Caco-2 (cell line): ENCODE data around the gene DNLZ. TPM values are rescaled to one million over a fixed set of nuclear protein-coding genes. Genes with fewer than 3 reads are reported as not detected.

Source experiments
- BruUV-seq: library from RNA; stranded (reverse); fragments of 400-500 nt; replicated peaks from 2 replicates; lab custom pipeline; 2021; lab: Mats Ljungman, UMichigan
- CTCF ChIA-PET: fragments of 300-600 bp; sonication (Branson Sonifier 250); formaldehyde crosslinking; loops from one replicate; lab custom pipeline; 2022; ENCODE audit warnings: antibody characterized with exemption; lab: Charles Lee
- POLR2A ChIA-PET: fragments of 300-600 bp; sonication (Branson Sonifier 250); formaldehyde crosslinking; loops from one replicate; lab custom pipeline; 2022; ENCODE audit warnings: antibody characterized with exemption; lab: Charles Lee
- DNase-seq, 2 experiments: peaks; one replicate each; pipeline versions ENCODE4 v3.0.0 to v3.0.0-alpha.2; 2020 to 2022
- H3K27me3 ChIP-seq: replicated peaks from 2 replicates; pipeline ENCODE4 v1.6.0; 2011; ENCODE audit warnings: low read length; ENCODE audit not compliant: control insufficient read depth, insufficient read depth
- H3K36me3 ChIP-seq: 2 replicates; pipeline ENCODE4 v1.5.1; 2011; ENCODE audit warnings: low read length; ENCODE audit not compliant: control insufficient read depth, insufficient read depth
- H3K4me1 ChIP-seq: fragments of 250-450 bp; sonication (Bioruptor Pico); 2 replicates; pipeline ENCODE4 v1.5.1; 2020; ENCODE audit warnings: mild to moderate bottlenecking
- H3K4me3 ChIP-seq: 2 replicates; pipeline ENCODE4 v1.5.1; 2011; ENCODE audit warnings: low read depth, mild to moderate bottlenecking, control low read depth, low read length
- H3K9me3 ChIP-seq: fragments of 250-450 bp; sonication (Bioruptor Pico); 2 replicates; pipeline ENCODE4 v1.5.1; 2020; ENCODE audit warnings: mild to moderate bottlenecking, moderate library complexity
- H3K27ac Mint-ChIP-seq: one replicate; pipeline ENCODE4 v1.8.0; 2022; ENCODE audit warnings: mixed read lengths; ENCODE audit not compliant: unreplicated experiment
- H3K27me3 Mint-ChIP-seq: one replicate; pipeline ENCODE4 v1.8.0; 2022; ENCODE audit warnings: mixed read lengths; ENCODE audit not compliant: insufficient read depth, unreplicated experiment
- H3K36me3 Mint-ChIP-seq: one replicate; pipeline ENCODE4 v1.8.0; 2022; ENCODE audit warnings: mild to moderate bottlenecking, mixed read lengths; ENCODE audit not compliant: insufficient read depth, unreplicated experiment
- H3K4me1 Mint-ChIP-seq: one replicate; pipeline ENCODE4 v1.8.0; 2022; ENCODE audit warnings: low read depth, mixed read lengths; ENCODE audit not compliant: unreplicated experiment
- H3K4me3 Mint-ChIP-seq: one replicate; pipeline ENCODE4 v1.8.0; 2022; ENCODE audit warnings: mild to moderate bottlenecking, moderate library complexity, mixed read lengths; ENCODE audit not compliant: unreplicated experiment
- H3K9me3 Mint-ChIP-seq: one replicate; pipeline ENCODE4 v1.8.0; 2022; ENCODE audit warnings: mixed read lengths; ENCODE audit not compliant: unreplicated experiment
- intact Hi-C: fragments of 100-400 bp; cut with micrococcal nuclease; formaldehyde crosslinking; loops from one replicate; pipeline ENCODE4 v1.10.0; 2022; ENCODE audit not compliant: unreplicated experiment
- total RNA-seq: library from RNA; stranded (reverse); gene quantifications from 2 replicates; pipeline ENCODE4 v1.2.3, GENCODE V29; 2022
- TF ChIP-seq, protein P1 (sequence below), 2 experiments: fragments of 200-600 bp in 1 of 2; IDR thresholded peaks; 1 replicate in 1 of 2; 2 replicates in 1 of 2; pipeline versions ENCODE4 v1.5.1 to v1.8.0; 2011 to 2022; ENCODE audit warnings: antibody characterized with exemption in 1 of 2, control low read depth in 1 of 2, inconsistent platforms in 1 of 2, low read depth in 1 of 2, low read length in 1 of 2, mild to moderate bottlenecking in 1 of 2, moderate library complexity in 1 of 2; ENCODE audit not compliant: insufficient read depth in 1 of 2, severe bottlenecking in 1 of 2, unreplicated experiment in 1 of 2

DNLZ gene
- total RNA-seq, 1 experiment from 2014 or later: 29.1 TPM

DNA sequence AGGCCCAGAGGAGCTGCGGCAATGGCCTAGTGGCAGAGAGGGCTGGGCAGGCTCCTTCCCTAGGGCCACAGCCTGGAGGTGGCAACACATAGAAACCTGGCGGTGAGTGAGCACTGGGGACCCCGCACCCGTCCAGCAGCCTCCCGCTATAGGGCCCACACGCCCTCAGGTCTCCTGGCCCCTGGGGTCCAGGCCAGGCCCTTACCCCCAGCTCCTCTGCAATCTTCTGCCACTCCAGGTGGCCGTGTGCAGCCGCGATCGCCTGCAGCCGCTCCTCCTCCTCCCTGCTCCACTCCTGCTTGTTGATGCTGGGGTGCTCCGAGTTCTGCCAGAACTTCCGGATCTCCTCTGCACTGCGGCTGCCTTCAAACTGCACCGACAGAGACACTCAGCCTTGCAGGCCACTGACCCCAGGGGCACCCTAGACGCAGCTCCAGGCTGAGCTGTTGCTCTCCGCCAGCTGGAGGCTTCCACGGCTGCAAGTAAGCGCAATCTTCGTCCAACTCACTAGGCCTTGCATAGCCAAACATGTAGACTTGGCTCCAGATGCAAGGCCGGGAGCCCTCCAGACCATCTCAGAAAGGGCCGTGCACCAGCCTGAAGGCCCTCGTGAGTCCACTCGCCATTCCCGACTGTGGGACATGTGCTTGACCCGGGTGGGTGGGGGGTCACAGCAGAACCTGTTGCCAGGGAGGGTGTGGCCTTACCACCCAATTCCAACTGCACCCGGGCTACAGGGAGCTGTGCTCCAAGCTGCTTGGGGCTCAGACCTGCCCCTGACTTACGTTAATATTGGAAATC lies 28.4 kb upstream of the DNLZ start:
- H3K4me1 Mint-ChIP-seq: no peaks in the 10 kb centered on the region
- intact Hi-C loops: no loop called here
- Histone ChIP-seq H3K4me3 (no peak overlapping the region), H3K36me3 (peaks cover 1% of the 10 kb centered on the region), H3K4me1 (no peaks in the 10 kb centered on the region), H3K9me3 (no peaks in the 10 kb centered on the region), H3K27me3 (no peaks in the 10 kb centered on the region)
- no peaks in the 10 kb centered on the region for H3K27me3 Mint-ChIP-seq
- no peak overlapping the region for H3K27ac Mint-ChIP-seq
- TF ChIP-seq, protein P1, sequence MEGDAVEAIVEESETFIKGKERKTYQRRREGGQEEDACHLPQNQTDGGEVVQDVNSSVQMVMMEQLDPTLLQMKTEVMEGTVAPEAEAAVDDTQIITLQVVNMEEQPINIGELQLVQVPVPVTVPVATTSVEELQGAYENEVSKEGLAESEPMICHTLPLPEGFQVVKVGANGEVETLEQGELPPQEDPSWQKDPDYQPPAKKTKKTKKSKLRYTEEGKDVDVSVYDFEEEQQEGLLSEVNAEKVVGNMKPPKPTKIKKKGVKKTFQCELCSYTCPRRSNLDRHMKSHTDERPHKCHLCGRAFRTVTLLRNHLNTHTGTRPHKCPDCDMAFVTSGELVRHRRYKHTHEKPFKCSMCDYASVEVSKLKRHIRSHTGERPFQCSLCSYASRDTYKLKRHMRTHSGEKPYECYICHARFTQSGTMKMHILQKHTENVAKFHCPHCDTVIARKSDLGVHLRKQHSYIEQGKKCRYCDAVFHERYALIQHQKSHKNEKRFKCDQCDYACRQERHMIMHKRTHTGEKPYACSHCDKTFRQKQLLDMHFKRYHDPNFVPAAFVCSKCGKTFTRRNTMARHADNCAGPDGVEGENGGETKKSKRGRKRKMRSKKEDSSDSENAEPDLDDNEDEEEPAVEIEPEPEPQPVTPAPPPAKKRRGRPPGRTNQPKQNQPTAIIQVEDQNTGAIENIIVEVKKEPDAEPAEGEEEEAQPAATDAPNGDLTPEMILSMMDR (IDR thresholded peaks at IDR 0.05; ENCODE audit: insufficient read depth in 1 of 2, low read depth in 1 of 2, low read length in 1 of 2, severe bottlenecking in 1 of 2, unreplicated experiment in 1 of 2): no peak
- H3K36me3 Mint-ChIP-seq: peaks cover 82% of the 10 kb centered on the region
- BruUV-seq: no TSS peak
- no peak for DNase-seq
- CTCF ChIA-PET: interaction anchor here (1.6 kb wide), 1 partner anchor 29 kb away, joined by 3 read pairs; no protein-coding TSS in a partner anchor
- POLR2A ChIA-PET: no interaction called here
- H3K9me3 Mint-ChIP-seq: no peaks in the 10 kb centered on the region
- no peak overlapping the region for H3K4me3 Mint-ChIP-seq

DNA sequence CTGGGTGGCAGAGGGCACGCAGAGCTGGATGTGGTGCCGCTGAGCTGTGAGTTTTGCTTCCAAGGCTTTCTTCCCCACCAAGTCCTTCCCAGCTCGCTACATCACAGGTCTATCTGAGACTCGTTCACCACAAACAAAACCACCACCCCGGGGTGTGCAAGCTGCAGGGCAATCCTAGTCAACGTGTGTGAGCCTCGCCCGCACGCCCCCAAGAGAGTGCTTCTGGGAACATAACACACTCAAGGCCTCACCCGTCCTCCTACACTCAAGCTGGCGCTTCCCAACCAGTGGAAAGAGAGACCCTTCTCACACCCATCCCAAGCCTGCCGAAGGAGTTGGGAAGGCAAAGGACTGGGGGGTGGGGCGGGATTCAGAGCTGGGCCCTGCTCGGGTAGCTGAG lies 25.9 kb upstream of the DNLZ start:
- intact Hi-C loops: no loop called here
- Histone ChIP-seq H3K36me3 (peaks cover 1% of the 10 kb centered on the region), H3K4me1 (no peaks in the 10 kb centered on the region), H3K9me3 (no peaks in the 10 kb centered on the region), H3K4me3 (no peak overlapping the region), H3K27me3 (no peaks in the 10 kb centered on the region)
- BruUV-seq: no TSS peak
- TF ChIP-seq, protein P1 (IDR thresholded peaks at IDR 0.05; ENCODE audit: insufficient read depth in 1 of 2, low read depth in 1 of 2, low read length in 1 of 2, severe bottlenecking in 1 of 2, unreplicated experiment in 1 of 2): no peak
- H3K4me1 Mint-ChIP-seq: no peaks in the 10 kb centered on the region
- H3K36me3 Mint-ChIP-seq: peaks cover 91% of the 10 kb centered on the region
- H3K4me3 Mint-ChIP-seq: no peak overlapping the region
- ChIA-PET POLR2A (no interaction called here), CTCF (interaction anchor here (0.9 kb wide), 1 partner anchor 43 kb away, joined by 3 read pairs; no protein-coding TSS in a partner anchor)
- no peak overlapping the region for H3K27ac Mint-ChIP-seq
- H3K27me3 Mint-ChIP-seq: no peaks in the 10 kb centered on the region
- no peak for DNase-seq
- no peaks in the 10 kb centered on the region for H3K9me3 Mint-ChIP-seq

DNA sequence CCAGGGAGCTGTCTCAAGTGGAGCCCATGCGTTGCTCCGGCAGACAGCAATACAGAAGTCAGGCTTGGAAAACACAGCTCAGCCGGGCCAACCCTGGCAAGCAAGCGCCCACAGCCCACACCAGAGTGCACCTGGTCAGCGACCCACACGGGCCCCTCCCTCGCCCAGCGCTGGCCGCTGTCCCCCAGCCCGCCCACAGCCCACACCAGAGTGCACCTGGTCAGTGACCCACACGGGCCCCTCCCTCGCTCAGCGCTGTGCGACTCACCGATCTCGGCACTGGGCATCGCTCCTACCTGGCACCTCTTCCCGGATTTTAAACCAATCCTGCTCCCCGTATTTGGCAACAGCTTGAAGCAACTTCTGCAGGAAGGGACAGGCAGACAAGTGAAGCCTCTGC lies 23.7 kb upstream of the DNLZ start:
- no peaks in the 10 kb centered on the region for H3K9me3 ChIP-seq
- ChIA-PET CTCF (no interaction called here), POLR2A (no interaction called here)
- H3K36me3 ChIP-seq: peaks cover 1% of the 10 kb centered on the region; the same call in 1 of the 2 replicates
- no peaks in the 10 kb centered on the region for H3K27me3 Mint-ChIP-seq
- intact Hi-C loops: no loop called here
- no peaks in the 10 kb centered on the region for H3K4me1 Mint-ChIP-seq
- H3K27me3 ChIP-seq: no peaks in the 10 kb centered on the region
- no peak overlapping the region for H3K4me3 ChIP-seq
- TF ChIP-seq, protein P1 (IDR thresholded peaks at IDR 0.05; ENCODE audit: insufficient read depth in 1 of 2, low read depth in 1 of 2, low read length in 1 of 2, severe bottlenecking in 1 of 2, unreplicated experiment in 1 of 2): no peak
- no TSS peak for BruUV-seq
- peaks cover 77% of the 10 kb centered on the region for H3K36me3 Mint-ChIP-seq
- DNase-seq: no peak
- H3K4me1 ChIP-seq: no peaks in the 10 kb centered on the region
- no peaks in the 10 kb centered on the region for H3K9me3 Mint-ChIP-seq
- no peak overlapping the region for H3K27ac Mint-ChIP-seq
- no peak overlapping the region for H3K4me3 Mint-ChIP-seq
